GM04503 (cell line): Measurements from ENCODE around the gene FAM171A1.
"Not testable (repeated sequence)": the region's sequence is repeated elsewhere in the genome, so short reads cannot be mapped to it uniquely, and the experiment has no call there.

Source experiments
- DNase-seq: peaks from one replicate; pipeline ENCODE4 v3.0.0-alpha.2; 2012; ENCODE audit warnings: low read depth

The FAM171A1 gene

DNA sequence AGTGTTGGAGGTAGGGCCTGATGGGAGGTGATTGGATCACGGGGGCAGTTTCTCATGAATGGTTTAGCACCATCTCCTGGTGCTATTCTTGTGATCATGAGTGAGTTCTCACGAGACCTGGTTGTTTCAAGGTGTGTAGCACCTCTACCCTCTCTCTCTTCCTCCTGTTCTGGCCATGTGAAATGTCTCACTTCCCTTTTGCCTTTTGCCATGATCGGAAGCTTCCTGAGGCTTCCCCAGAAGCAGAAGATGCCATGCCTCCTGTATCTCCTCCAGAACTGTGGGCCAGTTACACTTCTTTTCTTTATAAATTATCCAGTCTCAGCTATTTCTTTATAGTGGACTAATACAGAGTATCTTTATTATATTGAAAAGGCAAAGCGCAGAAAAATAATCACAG lies 90.1 kb downstream of the FAM171A1 start:
- no peak for DNase-seq

GRCh38 chr10:15280462-15280861 lies 90.6 kb downstream of the FAM171A1 start:
- peak; percentile 42 for DNase-seq

- DNase-seq: no peak
Observed at GRCh38 chr10:15279236-15279635, 91.9 kb downstream of the FAM171A1 start.

- no peak for DNase-seq
Observed at GRCh38 chr10:15278786-15279185, 92.3 kb downstream of the FAM171A1 start.

DNA sequence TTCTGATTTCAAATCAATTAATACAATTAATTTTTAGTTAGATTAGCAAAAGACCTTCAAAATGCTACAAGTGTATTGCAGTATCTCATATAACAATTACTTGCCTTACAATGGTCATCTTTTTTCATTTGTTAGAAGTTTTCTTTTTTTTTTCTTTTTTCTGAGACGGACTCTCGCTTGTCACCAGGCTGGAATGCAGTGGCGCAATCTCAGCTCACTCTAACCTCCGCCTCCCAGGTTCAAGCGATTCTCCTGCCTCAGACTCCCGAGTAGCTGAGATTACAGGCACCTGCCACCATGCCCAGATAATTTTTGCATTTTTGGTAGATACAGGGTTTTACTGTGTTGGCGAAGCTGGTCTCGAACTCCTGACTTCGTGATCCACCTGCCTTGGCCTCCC lies 95.0 kb downstream of the FAM171A1 start:
- DNase-seq: not testable (repeated sequence)

- not testable (repeated sequence) for DNase-seq
Observed at GRCh38 chr10:15269838-15270237, 101.3 kb downstream of the FAM171A1 start.

DNA sequence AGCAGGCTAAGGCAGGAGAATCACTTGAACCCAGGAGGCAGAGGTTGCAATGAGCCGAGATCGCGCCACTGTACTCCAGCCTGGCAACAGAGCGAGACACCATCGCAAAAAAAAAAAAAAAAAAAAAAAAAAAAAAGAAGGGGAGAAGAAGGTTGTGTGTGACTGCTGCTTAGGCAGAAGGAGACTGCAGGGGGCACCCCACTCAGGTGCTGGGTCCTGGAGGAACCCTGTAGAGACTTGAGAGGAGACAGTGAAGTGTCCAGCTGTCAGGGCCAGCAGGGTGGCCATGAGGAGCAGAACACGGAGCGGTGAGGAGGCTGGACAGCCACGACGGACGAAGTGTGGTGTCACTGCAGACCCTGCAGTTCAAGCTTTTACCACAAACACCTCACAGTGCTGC lies 103.6 kb downstream of the FAM171A1 start:
- DNase-seq: no peak

GRCh38 chr10:15266117-15266516 lies 105.0 kb downstream of the FAM171A1 start:
- no peak for DNase-seq

- DNase-seq: no peak
Observed at GRCh38 chr10:15265558-15265957, 105.5 kb downstream of the FAM171A1 start.

DNA sequence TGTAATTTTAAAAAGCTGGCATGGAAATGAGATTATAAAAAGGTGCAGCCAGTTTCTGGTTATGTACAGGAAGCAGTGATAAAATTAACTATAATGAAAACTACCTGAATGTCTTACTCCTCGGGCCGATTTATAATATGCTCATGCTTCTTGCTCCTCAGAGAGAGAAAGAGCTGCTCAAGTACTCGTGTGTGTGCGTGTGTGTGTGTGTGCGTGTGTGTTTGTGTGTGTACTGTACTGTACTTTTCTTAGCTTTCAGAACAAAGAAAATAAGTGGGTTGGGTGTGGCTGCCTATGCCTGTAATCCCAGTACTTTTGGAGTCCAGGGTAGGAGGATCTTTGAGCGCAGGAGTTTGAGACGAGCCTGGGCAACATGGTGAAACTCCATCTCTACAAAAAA lies 106.0 kb downstream of the FAM171A1 start:
- DNase-seq: no peak

DNA sequence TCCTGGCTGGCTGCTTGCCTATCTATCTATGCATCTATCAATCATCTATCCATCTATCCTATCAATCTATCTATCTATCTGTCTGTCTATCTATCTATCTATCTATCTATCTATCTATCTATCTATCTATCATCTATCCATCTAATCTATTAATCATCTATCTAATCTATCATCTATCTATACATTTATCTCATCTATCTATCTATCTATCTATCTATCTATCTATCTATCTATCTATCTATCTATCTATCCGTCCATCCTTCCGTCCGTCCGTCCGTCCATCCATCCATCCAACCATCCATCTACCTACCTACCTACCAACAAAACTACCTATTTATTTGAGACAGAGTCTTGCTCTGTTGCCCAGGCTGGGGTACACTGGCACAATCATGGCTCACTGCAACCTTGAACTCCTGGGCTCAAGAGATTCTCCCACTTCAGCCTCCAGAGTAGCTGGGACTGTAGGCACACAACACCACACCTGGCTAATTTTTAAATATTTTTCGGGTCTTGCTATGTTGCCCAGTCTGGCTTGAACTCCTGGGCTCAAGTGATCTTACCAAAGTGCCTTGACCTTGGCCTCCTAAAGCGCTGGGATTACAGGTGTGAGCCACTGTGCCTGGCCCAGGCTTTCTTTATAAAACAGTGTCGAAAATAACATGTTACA lies 107.3 kb downstream of the FAM171A1 start:
- DNase-seq: no peak

GRCh38 chr10:15262036-15262713 lies 108.9 kb downstream of the FAM171A1 start:
- DNase-seq: no peak

DNA sequence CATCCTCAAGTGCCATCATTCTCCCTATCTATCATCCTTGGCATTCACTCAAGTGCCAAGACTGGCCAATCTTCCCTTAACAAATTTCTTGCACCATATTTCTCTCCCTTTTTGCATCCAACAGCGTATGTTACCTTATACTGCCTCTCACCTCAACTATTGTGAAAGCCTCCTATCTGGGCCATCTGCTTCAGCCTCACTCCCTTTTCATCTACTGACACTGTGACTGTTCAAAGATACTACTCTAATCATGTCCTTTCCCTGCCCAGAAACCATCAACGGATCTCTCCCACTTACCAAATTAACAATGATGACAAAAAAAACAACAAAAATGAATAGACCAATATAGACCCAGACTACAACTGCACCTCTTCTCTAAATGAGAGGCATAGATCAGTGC lies 112.0 kb downstream of the FAM171A1 start:
- no peak for DNase-seq

- no peak for DNase-seq
Observed at GRCh38 chr10:15258255-15258654, 112.8 kb downstream of the FAM171A1 start.

- DNase-seq: no peak
Observed at GRCh38 chr10:15255961-15256360, 115.1 kb downstream of the FAM171A1 start.

DNA sequence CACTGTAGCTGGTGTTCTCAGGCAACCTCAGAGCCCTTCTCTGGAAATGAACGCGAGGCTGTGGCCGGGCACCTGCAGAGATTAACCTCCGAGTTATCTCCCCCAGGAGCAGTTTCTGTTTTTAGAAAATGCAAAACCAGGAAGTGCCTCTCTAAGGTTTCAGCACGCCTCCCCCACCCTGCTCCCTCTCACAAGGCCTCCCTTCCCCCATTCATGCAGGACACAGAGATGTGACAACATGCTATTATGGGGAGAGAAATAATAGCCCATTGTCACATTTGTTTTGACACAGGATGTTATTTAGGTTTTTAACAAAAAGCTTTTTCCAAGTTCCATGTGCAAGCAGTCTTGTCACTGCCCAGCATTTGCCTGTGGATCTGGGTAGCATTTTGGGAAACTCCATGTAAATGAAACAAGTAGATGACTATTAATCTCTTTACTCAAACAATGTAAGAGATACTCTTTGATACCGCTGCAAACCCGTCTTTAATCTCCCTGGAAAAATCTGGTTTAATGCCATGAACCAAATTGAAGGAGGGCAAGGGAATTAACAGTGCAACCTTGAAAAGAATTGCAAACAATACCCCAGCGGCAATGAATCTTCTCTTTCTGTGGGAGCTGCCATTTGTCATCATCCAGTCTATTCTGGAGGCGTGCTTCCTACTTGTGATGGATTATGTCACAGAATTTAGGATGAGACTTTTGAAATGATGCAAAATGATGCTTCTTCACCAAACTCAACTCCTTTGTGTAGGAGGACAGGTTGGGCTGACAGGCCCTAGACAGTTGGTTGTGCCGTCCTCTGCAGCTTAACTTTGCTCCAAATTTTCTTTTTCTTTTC lies 116.1 kb downstream of the FAM171A1 start:
- no peak for DNase-seq

DNA sequence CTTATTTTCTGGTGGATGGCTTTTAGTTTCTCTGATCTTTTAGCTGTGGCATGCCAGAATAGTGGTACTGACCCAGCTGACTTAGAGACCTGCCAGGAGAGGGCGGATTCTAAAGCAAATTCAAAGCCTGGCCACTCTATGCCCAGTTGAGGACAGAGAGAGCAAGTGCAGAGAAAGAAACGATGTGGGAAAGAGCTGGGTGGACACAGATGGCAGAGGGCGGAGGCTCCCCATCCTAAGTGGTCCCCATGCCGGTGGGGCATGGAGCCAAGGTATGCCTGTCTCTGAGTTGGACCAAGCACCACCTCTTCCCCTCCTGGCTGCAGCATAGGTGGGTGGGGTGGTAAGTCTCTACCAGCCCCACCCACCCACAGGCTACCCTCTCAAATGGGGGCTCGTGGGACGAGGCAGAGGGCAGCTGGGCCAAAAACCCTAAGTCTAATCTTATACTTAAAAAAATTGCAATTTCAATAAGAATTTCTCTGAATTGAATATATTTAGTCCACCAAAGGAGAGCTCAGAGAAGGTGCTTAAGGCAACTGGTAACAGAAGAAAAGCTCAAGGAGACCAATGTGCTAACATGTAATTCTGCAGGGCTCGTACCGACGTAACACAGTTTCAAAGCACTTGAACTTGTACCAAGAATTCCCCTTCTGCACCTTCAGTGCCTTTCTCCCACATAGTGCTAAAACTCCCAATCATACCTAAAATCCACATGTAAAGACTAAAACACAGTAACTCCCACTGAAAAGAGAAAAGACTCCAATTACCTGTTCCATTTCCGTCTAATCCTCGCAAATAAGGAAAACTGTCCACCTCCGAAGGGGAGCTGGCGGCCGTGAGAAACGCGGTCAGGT lies 116.9 kb downstream of the FAM171A1 start:
- DNase-seq: no peak

GRCh38 chr10:15252396-15252795 lies 118.7 kb downstream of the FAM171A1 start:
- no peak for DNase-seq

- DNase-seq: no peak
Observed at GRCh38 chr10:15251791-15252380, 119.2 kb downstream of the FAM171A1 start.

- no peak for DNase-seq
Observed at GRCh38 chr10:15245530-15245929, 125.6 kb downstream of the FAM171A1 start.

GRCh38 chr10:15244635-15245197 lies 126.4 kb downstream of the FAM171A1 start:
- DNase-seq: no peak
